HG02610 (cell line): Measurements from ENCODE around the gene SERPINE3.

Source experiments
- ATAC-seq: cut with Tn5 transposase; IDR thresholded peaks from one replicate; pipeline ENCODE4 v1.9.1; 2021; ENCODE audit warnings: mild to moderate bottlenecking, moderate library complexity; ENCODE audit not compliant: unreplicated experiment

The SERPINE3 gene

GRCh38 chr13:51327961-51328360, 11.5 kb upstream of the SERPINE3 start:
- ATAC-seq, result no peak

- no peak for ATAC-seq
Measured at GRCh38 chr13:51328488-51328887, 11.0 kb upstream of the SERPINE3 start.

DNA sequence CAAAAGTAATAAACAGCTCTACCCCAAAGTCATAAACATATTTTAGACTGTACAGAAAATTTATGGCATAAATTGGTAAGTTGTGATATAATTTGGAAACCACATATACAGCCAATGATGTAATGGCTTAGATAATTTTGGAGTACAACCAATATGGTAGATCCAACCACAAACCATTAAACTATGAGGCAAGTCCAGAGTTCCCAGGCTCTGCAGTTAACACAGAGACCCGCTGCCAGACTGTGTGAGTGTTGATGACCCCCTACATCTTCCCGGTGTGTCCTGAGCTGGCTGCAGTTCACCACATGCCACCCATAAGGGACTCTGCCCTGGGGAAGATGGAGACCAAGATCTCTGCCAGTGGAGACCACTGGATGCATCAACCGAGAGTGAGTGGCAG, 9.9 kb upstream of the SERPINE3 start:
- ATAC-seq, result no peak

- no peak for ATAC-seq
Measured at GRCh38 chr13:51330791-51331190, 8.7 kb upstream of the SERPINE3 start.

DNA sequence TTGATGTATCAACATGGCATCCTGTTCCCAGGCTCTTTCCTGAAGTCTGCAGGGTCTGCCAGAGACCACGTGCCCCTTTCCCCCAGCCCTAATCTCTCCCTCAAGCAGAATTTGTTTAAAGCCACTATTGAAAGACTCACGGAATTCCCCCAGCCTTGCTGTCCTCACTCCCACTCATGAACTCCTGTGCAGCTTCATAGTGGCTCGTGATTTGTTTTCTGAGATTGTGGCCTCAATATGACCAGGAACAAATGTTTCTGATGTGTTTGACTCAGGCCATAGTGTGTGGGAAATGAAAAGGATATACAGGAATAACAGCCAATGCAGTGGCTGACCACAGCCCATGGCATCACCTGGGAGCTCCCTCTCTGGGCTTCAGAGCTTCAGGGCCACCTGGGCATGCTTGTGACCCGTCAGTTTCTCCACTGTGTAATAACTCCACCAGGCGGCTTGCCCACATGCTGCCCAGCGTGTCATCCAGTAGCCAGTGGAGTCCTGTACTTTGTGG, 8.1 kb upstream of the SERPINE3 start:
- ATAC-seq, result peak; percentile 62

DNA sequence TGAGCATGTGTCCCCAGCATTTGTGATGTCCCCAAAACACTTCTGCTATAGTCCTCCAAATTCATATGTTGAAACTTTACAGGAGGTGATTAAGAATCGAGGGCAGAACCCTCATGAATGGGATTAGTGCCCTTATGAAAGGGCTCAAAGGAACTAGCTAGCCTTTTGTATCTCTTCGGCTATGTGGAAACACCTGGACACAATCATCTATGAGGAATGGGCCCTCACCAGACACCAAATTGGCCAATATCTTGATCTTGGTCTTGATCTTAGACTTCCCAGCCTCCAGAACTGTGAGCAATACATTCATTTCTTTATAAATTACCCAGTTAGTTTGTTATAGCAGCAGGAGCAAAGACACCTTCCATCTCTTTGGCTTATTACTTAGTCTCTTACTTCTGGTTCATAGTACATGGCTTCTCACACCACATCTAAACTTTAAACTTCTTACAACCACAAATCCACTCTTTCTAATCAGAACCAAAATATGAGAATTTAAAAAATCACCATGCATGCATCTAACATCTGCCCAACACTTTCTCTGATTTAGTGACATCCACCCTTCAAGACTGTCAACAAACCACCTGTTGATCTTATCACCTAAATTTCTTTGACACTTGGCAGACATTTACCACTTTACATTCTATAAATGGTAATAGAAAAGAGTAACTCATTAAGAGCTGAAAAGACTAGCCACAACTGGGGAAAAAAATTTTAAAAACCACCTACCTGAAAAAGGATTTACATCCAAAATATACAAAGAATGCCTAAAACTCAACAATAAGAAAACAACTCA, 6.7 kb upstream of the SERPINE3 start:
- no peak for ATAC-seq

DNA sequence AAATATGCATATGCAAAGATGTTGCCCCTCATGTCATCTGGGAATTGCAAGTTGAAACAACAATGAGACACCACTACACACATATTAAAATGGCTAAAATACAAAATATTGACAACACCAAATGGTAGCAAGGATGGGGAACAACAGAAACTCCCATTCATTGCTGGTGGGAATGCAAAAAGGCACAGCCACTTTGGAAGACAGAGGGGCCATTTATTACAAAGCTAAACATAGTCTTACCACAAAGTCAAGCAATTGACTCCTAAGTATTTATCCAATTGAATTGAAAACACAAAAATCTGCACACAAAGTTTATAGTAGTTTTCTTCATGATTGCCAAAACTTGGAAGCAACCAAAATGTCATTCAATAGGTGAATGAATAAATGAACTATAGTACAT, 6.1 kb upstream of the SERPINE3 start:
- no peak for ATAC-seq

DNA sequence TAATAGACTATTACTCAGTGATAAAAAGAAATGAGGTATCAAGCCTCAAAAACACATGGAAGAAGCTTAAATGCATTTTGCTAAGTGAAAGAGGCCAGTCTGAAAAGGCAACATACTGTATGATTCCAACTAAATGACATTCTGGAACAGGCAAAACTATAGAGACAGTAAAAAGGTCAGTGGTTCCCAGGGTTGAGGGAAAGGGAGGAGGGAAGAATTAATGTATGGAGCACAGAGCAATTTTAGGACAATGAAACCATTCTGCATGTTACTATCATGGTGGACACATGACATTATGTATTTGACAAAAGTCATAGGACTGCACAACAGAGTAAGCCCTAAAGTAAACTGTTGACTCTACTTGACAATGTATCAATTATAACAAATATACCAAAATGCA, 5.7 kb upstream of the SERPINE3 start:
- no peak for ATAC-seq

DNA sequence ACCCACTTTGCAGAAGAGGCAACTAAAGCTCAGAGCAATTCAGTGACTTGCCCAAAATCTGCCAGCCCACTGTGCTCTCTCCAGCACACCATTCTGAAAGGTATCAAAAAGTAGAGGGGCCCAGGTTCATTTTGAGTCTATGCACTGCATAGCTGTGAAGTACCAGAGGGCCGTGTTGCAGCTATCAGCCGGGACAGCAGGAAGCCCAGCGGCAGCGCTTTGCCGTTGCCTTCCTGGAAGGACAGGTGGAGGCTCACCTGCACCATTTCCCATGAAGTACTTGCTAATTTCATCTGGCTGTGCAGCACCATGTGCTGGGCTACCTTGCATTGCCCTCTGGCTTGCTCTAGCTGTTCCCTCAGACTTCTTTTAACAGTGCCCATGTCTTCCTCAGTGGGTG, 2.7 kb upstream of the SERPINE3 start:
- no peak for ATAC-seq

GRCh38 chr13:51339952-51340732, 651 bp downstream of the SERPINE3 start:
- no peak for ATAC-seq

DNA sequence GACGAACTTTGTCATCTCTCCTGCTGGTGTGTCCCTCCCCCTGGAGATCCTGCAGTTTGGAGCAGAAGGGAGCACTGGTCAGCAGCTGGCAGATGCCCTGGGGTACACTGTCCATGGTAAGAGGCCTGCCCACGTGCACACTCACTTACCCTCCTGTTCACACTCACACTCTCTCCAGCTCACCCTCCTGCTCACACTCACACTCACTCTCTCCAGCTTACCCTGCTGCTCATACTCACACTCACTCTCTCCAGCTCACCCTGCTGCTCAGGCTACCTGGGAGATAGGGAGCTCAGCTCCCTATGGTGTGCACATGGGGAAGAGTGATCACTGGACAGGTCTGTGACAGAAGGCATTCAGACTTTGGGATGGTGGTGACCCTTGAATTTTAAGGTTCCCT, 1.7 kb downstream of the SERPINE3 start:
- no peak for ATAC-seq

DNA sequence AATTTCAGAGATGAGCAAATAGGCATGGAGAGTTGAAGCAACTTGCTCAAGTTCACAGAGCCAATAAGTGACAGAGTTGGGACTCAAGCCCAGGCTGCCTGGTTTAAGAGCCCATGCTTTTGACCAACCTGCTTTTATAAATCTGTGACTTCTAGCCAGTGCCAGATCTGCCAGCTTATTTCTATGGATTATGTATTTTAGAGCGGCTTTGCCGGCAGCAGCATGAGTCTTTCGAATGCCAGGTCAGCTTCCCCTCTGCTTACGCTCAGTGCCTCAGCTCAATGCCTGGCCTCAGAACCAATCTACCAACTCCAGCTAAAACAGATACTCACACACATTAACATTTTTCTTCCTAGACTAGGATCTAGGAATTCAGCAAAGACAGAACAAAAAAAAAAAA, 2.3 kb downstream of the SERPINE3 start:
- no peak for ATAC-seq

DNA sequence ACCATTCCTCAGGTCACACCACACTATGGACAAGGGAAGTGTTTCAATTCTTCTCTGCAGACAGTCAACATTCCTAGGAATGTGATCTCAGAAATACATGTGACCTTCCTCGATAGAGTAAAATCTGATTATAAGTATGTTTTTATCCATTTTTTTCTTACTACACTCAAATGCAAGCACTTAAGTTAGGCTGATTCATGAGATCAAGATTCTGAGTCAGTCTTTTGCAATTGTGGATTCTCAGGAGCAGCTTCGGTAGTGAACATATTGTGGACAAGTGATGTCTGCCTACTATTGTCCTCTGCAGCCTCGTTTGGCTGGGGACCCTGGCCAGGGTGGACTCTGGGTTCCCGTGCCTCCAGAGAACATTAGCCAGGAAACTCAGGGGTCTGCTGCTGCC, 3.2 kb downstream of the SERPINE3 start:
- no peak for ATAC-seq

DNA sequence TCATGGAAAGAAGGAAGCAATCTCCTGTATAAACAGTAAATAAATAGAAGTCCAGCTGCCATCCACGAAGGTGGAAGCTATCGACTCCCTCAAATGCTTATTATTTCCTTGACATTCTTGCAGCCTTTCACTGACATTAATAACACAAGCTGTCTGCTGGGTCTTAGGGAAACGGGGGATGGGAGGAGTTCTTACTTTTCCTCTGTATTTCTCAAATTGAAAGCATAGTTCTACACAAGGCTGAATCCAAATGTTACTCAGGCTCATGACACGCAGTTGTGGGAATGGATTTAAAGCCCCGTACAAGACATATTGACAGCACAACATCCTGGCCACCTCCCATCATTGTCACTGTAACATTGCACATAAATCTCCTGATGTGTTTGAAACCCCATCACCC, 4.0 kb downstream of the SERPINE3 start:
- no peak for ATAC-seq

DNA sequence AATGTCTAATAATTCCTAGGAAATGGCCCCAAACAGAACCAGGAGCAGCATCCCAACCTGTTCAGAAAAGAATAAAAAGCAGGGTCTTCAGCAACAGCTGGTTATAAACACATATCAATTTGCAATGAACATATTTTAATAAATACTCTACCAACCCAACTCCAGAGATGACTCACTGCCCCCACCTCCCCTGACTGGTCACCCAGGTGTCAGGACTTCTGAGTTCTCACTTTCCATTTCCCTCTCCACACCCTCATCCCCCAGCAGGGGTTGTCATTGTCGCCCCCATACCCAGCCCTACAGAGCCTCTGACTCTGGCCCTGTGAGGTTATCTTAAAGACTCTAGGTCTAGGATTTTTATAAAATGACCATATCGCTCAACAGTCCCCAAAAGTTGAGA, 6.9 kb downstream of the SERPINE3 start:
- no peak for ATAC-seq

GRCh38 chr13:51347099-51347498, 7.6 kb downstream of the SERPINE3 start:
- ATAC-seq, result no peak

- no peak for ATAC-seq
Measured at GRCh38 chr13:51348069-51348967, 8.8 kb downstream of the SERPINE3 start.

- no peak for ATAC-seq
Measured at GRCh38 chr13:51349016-51349415, 9.5 kb downstream of the SERPINE3 start.

GRCh38 chr13:51355217-51355616, 15.7 kb downstream of the SERPINE3 start:
- ATAC-seq, result no peak

GRCh38 chr13:51357928-51358595, 18.6 kb downstream of the SERPINE3 start:
- ATAC-seq, result no peak

- no peak for ATAC-seq
Measured at GRCh38 chr13:51359352-51359751, 19.9 kb downstream of the SERPINE3 start.
